Superior temporal gyrus (tissue), 1 donor: ENCODE data around the gene PNKP.

ENCODE experiments used
- DNase-seq: peaks from one replicate; pipeline ENCODE4 v3.0.0-alpha.2; 2016; ENCODE audit errors: extremely low spot score

Gene PNKP

GRCh38 chr19:49876422-49877019, 9.1 kb upstream of the PNKP start:
- DNase-seq: peak; percentile 99

GRCh38 chr19:49875857-49876421, 8.6 kb upstream of the PNKP start:
- peak; percentile 73 for DNase-seq

DNA sequence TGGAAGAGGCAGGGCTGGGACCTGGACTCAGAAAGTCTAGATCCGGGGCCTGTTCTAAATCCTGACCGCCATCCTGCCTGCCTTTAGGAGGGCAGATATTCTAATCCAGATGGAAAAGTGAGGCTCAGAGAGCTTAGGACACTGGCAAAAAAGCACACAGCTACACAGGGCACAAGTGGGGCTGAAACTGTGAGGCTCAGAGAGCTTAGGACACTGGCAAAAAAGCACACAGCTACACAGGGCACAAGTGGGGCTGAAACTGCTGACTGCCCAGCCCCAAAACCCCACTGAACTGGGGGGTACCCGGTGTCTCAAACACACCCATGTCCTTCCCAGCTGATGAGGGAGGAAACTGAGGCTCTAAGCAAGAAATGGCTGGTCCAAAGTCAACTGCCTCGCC, 7.8 kb upstream of the PNKP start:
- no peak for DNase-seq

GRCh38 chr19:49874503-49875157, 7.3 kb upstream of the PNKP start:
- DNase-seq: no peak

DNA sequence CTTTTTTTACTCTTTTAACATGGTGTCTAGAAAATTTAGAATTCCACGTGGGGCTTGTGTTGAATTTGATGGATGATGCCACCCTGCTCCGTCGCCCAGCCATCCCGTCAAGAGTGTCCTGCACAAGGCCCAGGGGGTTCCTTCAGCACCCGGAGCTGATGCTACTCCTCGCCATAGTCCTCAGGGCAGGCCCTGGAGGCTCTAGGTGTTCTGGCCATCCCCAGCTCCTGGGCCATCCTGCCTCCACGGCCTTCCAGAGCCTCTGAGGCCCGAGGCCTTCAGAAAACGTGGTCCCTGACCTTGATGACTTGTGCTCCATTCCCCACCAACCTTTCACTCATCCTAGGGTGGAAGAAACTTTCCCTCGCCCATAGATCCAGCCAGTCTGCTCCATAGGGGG, 6.5 kb upstream of the PNKP start:
- no peak for DNase-seq

GRCh38 chr19:49873129-49873521, 5.7 kb upstream of the PNKP start:
- DNase-seq: no peak

GRCh38 chr19:49872245-49873128, 5.1 kb upstream of the PNKP start:
- no peak for DNase-seq

DNA sequence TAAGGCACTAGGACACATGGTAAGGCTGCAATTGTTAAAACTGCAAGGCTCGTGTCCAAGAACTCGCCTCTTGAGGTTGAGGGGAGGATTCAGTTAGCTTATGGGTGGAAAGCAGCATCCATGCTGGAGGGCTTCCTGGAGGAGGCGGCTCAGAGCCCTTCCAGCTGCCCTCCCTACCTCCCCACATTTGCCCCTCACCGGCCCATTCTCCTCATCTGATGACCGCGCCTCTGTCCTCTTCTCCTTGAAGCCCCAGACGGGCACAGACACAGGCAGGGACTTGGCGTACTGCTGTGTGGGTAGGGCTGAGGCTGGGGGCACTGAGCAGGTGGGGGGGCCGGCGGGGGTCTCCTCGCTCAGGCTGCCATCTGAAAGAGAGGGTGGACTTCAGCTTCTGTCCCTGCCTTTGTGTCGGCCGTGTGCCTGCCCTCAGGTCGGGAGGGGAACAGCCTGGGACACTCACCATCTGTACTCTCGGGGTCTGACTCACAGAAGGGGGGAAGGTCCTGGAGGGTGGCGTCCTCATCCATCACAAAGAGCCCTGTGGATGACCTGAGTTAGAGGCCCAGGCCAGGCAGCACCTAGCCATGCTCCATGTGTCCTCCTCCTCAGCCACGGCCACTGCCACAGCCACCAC, 4.1 kb upstream of the PNKP start:
- no peak for DNase-seq

- no peak for DNase-seq
Observed at GRCh38 chr19:49870309-49870901, 3.0 kb upstream of the PNKP start.

DNA sequence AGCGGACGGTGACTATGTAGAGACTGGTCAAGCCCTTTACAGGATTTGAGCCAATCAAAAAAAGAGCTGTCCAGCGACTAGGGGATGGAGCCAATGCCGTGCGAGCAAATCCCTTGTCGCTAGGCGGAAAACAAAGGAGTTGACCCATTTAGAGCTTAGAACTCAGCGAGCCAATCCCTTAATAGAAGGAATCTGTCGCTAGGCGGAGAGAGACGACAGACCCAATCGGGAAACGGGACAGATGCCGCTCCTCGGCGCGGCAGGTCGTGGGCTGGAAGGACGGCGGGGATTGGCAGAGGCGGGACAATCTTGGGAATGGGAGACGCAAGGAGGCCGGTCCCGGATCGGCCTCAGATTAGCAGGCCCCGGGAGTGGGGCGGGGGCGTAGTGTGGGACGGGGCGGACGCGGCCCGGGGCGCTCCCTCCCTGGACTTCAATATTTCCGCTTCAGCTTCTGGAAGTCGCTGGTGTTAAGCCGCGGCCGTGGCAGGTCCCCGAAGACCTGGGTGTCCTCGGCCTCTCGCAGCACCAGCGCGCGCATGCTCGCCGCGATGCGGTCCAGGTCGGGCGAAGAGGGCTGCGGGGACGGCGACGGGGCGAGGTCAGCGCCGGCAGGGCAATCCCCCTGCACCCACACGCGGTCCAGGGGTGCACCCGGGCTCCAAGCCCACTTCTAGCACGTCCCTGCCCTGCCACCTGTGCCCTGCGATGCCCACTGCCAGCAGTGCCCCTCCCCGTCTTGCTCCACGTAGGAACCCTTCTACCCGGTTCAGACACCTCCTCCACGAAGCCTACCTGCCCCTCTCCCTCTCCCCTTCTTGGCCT, 2.3 kb upstream of the PNKP start:
- DNase-seq: peak; percentile 100

DNA sequence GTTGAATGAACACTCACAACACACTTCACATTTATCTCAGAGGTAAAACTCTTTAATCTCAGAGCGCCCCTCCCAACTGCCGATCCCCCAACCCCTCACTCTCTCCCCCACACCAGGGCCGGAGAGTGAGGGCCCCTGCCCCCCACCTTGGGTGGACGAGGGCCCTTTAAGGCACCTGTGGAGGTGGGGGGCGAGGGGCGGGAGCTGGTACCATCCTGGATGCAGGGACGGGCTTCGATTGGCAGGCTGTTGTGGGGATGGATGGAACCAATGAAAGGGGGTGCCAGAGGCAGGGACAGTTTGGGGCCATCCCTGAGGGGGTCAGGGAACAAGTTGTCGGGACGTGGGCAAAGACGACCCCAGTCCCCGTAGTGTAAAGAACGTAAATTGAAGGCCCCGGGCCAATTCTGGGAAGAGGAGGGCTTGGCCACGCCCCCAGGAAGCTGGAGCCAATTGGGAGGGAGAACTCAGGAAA, 1.7 kb upstream of the PNKP start:
- DNase-seq: no peak

DNA sequence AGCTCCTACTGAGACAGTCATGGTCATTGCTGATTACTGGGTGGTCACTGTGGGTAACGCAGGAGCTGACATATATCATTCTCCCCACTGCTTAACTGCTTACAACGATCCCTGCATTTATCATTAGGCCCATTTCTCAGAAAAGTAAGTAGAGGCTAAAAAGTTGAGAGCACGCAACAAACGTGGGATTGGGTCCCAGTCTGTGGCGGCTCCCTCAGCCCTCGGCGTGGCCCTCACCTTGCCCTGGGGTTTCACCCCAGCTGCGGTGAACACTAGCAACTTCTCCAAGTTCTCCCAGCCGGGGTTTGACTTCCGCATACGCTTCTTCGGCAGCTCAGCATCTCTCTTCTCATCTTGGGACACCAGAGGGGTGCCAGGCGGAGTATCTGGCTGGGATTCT, 2.5 kb downstream of the PNKP start:
- DNase-seq: no peak

GRCh38 chr19:49863935-49864320, 3.4 kb downstream of the PNKP start:
- DNase-seq: no peak

- no peak for DNase-seq
Observed at GRCh38 chr19:49863254-49863934, 4.0 kb downstream of the PNKP start.

GRCh38 chr19:49862391-49863253, 4.8 kb downstream of the PNKP start:
- DNase-seq: no peak

DNA sequence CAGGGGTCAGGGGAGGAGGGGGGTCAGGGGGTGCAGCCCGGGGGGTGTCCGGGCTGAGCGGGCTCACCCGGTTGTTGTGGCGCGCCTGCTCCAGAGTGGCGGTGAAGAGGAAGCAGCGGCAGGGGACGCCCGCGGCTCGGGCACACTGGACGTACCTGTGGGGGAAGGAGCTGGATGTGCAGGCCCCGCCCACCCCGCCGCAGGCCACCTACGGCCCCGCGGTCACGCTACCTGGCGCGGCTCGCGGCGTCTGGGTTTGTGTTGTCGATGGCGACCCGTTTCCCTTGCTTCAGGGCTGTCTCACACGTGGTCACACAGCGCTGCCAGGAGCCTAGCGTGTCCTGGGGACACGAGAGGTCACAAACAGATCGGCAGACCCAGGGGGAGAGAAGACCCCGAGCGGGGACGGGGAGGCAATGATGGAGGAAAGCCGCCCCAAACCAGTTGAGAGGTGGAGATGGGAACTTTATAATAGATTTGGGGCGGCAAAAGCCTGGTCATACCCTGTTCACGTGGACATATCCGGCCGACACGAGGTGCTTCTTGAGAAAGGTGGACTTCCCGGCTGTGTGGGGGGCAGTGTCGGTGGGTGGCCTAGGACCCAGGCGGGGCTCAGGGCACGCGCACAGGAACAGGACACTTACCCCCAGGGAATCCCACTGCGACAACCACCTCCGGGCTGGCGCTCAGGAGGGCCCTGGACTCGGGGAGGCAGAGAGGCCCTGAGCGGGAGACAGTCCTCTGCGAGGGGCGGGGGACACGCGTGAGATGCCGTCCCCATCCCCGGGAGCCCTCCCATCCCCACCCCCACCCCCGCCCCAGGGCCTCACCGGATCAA, 5.6 kb downstream of the PNKP start:
- no peak for DNase-seq

DNA sequence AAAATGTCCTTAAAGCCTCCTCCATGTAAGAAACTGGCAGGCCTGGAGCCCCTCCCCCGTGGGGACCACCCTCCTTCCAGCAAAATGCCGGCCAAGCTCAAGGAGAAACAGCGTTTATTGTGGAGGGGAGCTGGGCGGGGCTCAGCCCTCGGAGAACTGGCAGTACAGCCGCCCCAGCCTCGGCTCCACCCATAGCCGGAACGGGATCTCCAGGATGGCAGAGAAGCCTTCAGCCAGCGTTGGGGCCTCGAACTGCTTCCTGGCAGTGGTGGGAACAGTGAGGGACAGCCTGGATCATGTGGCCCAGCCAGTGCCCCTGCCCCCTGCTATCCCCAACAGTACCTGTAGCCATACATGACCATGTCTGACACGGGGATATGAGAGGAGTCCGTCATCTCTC, 6.3 kb downstream of the PNKP start:
- DNase-seq: no peak
